GM23248 (cell line): ENCODE data around the gene RASAL3.

Source experiments
- EZH2 ChIP-seq: fragments of 200-600 bp; sonication (generic); IDR thresholded peaks from 2 replicates; pipeline ENCODE4 v1.6.1; 2018; ENCODE audit warnings: antibody characterized with exemption, mild to moderate bottlenecking; ENCODE audit not compliant: insufficient read depth, poor library complexity, severe bottlenecking
- EZH2phosphoT487 ChIP-seq: fragments of 200-600 bp; sonication (generic); IDR thresholded peaks from 2 replicates; pipeline ENCODE4 v1.6.1; 2018; ENCODE audit warnings: antibody characterized with exemption, moderate library complexity, mild to moderate bottlenecking, low read depth; ENCODE audit not compliant: insufficient read depth

DNA sequence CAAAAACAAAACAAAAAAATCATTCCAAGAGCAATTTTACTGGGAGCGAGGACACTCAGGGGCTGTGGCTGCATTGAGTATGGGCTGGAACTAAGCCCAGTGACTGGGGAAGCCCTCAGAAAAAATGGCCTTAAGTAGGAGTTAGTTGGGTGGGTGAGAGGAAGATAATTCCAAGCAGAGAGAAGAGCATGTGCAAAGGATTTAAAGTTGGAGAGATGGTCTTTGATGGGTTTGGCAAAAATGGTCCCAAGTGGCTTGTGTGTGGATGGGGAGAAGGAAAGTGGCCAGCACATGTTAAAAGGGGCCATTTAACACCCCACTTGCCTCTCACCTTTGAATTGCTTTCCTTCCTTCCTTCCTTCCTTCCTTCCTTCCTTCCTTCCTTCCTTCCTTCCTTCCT, 37.3 kb upstream of the RASAL3 start:
- no peak for TF ChIP-seq EZH2
- no peak for TF ChIP-seq EZH2phosphoT487
